ENCODE results near the gene ILK.

Gene ILK

DNA sequence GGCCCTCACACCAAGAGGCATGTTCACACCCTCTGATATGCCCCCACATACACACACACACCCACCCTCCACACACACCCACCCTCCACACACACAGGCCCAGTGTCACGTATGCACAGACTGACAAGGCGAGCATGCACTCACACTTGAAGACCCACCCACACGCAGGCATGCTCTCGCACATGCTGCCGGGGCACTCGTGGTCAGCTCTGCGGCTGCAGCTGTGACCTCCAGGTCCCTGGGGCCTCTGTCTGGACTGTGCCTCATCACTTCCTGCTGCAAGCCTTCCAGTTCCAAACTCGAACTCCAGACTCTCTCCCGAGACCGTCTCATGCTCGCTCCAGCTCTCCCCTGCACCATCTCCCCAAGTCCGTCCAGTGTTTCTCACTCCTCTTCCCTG, 42.5 kb downstream of the ILK start:
- DNase-seq (ENCODE audit: low read depth in 1 of 2, low spot score in 1 of 2), result peak; percentile 17 to 36
- no peaks in the 10 kb centered on the region for H3K27me3 ChIP-seq (ENCODE audit: insufficient read depth, poor library complexity, severe bottlenecking)
- no peak for TF ChIP-seq SPI1 (IDR thresholded peaks at IDR 0.05; ENCODE audit: borderline replicate concordance, low read depth)
- TF ChIP-seq, protein P1, sequence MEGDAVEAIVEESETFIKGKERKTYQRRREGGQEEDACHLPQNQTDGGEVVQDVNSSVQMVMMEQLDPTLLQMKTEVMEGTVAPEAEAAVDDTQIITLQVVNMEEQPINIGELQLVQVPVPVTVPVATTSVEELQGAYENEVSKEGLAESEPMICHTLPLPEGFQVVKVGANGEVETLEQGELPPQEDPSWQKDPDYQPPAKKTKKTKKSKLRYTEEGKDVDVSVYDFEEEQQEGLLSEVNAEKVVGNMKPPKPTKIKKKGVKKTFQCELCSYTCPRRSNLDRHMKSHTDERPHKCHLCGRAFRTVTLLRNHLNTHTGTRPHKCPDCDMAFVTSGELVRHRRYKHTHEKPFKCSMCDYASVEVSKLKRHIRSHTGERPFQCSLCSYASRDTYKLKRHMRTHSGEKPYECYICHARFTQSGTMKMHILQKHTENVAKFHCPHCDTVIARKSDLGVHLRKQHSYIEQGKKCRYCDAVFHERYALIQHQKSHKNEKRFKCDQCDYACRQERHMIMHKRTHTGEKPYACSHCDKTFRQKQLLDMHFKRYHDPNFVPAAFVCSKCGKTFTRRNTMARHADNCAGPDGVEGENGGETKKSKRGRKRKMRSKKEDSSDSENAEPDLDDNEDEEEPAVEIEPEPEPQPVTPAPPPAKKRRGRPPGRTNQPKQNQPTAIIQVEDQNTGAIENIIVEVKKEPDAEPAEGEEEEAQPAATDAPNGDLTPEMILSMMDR (IDR thresholded peaks at IDR 0.05; ENCODE audit: insufficient read depth, low read length), result no peak
- no peak for TF ChIP-seq GABPA (IDR thresholded peaks at IDR 0.05; ENCODE audit: low read depth)
- no peak for TF ChIP-seq POLR2AphosphoS5 (IDR thresholded peaks at IDR 0.05; ENCODE audit: low read depth)
- TF ChIP-seq REST (IDR thresholded peaks at IDR 0.05; ENCODE audit: insufficient replicate concordance, low read depth), result no peak
- H3K4me3 ChIP-seq (replicated peaks; ENCODE audit: insufficient read depth, low read length), result no peak overlapping the region
- no peak overlapping the region; the same call in 1 of the 2 replicates for H3K27ac ChIP-seq (replicated peaks)

DNA sequence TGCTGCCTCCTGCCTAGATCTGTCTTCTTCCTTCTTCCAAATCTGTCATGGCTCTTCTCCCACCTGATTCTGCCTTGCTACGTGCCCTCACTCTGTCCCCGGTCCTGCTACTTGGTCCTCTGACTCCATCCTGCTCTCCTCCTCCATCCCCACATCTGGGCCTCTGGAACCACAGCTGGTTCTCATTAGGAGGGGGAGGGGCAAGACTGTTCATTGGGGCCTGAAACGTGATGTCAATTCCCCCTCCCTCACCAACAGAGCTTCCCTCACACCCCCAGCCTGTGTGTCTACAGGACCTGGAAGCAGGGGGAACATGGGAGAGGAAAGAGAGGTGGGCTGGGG, 43.0 kb downstream of the ILK start:
- H3K4me3 ChIP-seq (replicated peaks; ENCODE audit: insufficient read depth, low read length), result no peak overlapping the region
- no peak for TF ChIP-seq SPI1 (IDR thresholded peaks at IDR 0.05; ENCODE audit: borderline replicate concordance, low read depth)
- TF ChIP-seq REST (IDR thresholded peaks at IDR 0.05; ENCODE audit: insufficient replicate concordance, low read depth), result no peak
- TF ChIP-seq GABPA (IDR thresholded peaks at IDR 0.05; ENCODE audit: low read depth), result no peak
- TF ChIP-seq POLR2AphosphoS5 (IDR thresholded peaks at IDR 0.05; ENCODE audit: low read depth), result no peak
- TF ChIP-seq, protein P1 (IDR thresholded peaks at IDR 0.05; ENCODE audit: insufficient read depth, low read length), result no peak
- no peaks in the 10 kb centered on the region for H3K27me3 ChIP-seq (ENCODE audit: insufficient read depth, poor library complexity, severe bottlenecking)
- DNase-seq (ENCODE audit: low read depth in 1 of 2, low spot score in 1 of 2), result peak in 1 of 2 experiments; percentile 53
- H3K27ac ChIP-seq (replicated peaks), result peak overlapping the region; percentile 55

- TF ChIP-seq POLR2AphosphoS5 (IDR thresholded peaks at IDR 0.05; ENCODE audit: low read depth) (peak; percentile 50; the same call in 1 of the 2 replicates), GABPA (IDR thresholded peaks at IDR 0.05; ENCODE audit: low read depth) (no peak), SPI1 (IDR thresholded peaks at IDR 0.05; ENCODE audit: borderline replicate concordance, low read depth) (peak; percentile 99)
- TF ChIP-seq, protein P1 (IDR thresholded peaks at IDR 0.05; ENCODE audit: insufficient read depth, low read length), result no peak
- Histone ChIP-seq H3K4me3 (replicated peaks; ENCODE audit: insufficient read depth, low read length) (no peak overlapping the region), H3K27me3 (ENCODE audit: insufficient read depth, poor library complexity, severe bottlenecking) (no peaks in the 10 kb centered on the region), H3K27ac (replicated peaks) (peak overlapping the region; percentile 55)
- DNase-seq (ENCODE audit: low read depth in 1 of 2, low spot score in 1 of 2), result peak; percentile 75
Observed at GRCh38 chr11:6646918-6647679, 43.5 kb downstream of the ILK start.

Measured in HL-60 (cell line).